GM23248 (cell line): ENCODE results near the gene GNG5. TPM values are rescaled to one million over a fixed set of nuclear protein-coding genes. Genes with fewer than 3 reads are reported as not detected.

ENCODE experiments used
- DNase-seq: peaks from one replicate; pipeline ENCODE4 v3.0.0-alpha.2; 2015
- H2AFZ ChIP-seq: fragments of 200-600 bp; sonication (generic); 2 replicates; pipeline ENCODE4 v1.6.1; 2016; ENCODE audit warnings: antibody characterized with exemption
- H3F3A ChIP-seq: fragments of 200-600 bp; sonication (generic); 2 replicates; pipeline ENCODE4 v1.6.1; 2016; ENCODE audit warnings: mild to moderate bottlenecking, antibody characterized with exemption, mixed run types; ENCODE audit not compliant: insufficient read depth
- H3K27ac ChIP-seq: fragments of 200-600 bp; sonication (generic); 2 replicates; pipeline ENCODE4 v1.5.1; 2016; ENCODE audit warnings: mild to moderate bottlenecking
- H3K27me3 ChIP-seq: fragments of 200-600 bp; sonication (generic); replicated peaks from 2 replicates; pipeline ENCODE4 v1.6.1; 2016; ENCODE audit warnings: mild to moderate bottlenecking; ENCODE audit not compliant: insufficient read depth
- H3K36me3 ChIP-seq: fragments of 200-600 bp; sonication (generic); 2 replicates; pipeline ENCODE4 v1.6.1; 2016; ENCODE audit warnings: low read depth, mild to moderate bottlenecking
- H3K4me1 ChIP-seq: fragments of 200-600 bp; sonication (generic); 2 replicates; pipeline ENCODE4 v1.6.1; 2016; ENCODE audit warnings: mild to moderate bottlenecking; ENCODE audit not compliant: insufficient read depth
- H3K4me2 ChIP-seq: fragments of 200-600 bp; sonication (generic); one replicate; pipeline ENCODE4 v1.6.1; 2016; ENCODE audit warnings: mild to moderate bottlenecking; ENCODE audit not compliant: unreplicated experiment
- H3K4me3 ChIP-seq: fragments of 200-600 bp; sonication (generic); 2 replicates; pipeline ENCODE4 v1.5.1; 2016; ENCODE audit warnings: mild to moderate bottlenecking
- H3K79me2 ChIP-seq: fragments of 200-600 bp; sonication (generic); 2 replicates; pipeline ENCODE4 v1.6.1; 2016; ENCODE audit warnings: mild to moderate bottlenecking; ENCODE audit not compliant: insufficient read depth
- H3K9ac ChIP-seq: fragments of 200-600 bp; sonication (generic); 2 replicates; pipeline ENCODE4 v1.6.1; 2016; ENCODE audit warnings: mild to moderate bottlenecking
- H3K9me2 ChIP-seq: fragments of 200-600 bp; sonication (generic); 2 replicates; pipeline ENCODE4 v1.6.1; 2016; ENCODE audit warnings: mixed run types, mild to moderate bottlenecking, moderate library complexity; ENCODE audit not compliant: insufficient read depth
- H3K9me3 ChIP-seq: fragments of 200-600 bp; sonication (generic); one replicate; pipeline ENCODE4 v1.6.1; 2017; ENCODE audit warnings: low read depth
- H4K20me1 ChIP-seq: fragments of 200-600 bp; sonication (generic); 2 replicates; pipeline ENCODE4 v1.6.0; 2016; ENCODE audit not compliant: insufficient read depth
- EZH2 ChIP-seq: fragments of 200-600 bp; sonication (generic); IDR thresholded peaks from 2 replicates; pipeline ENCODE4 v1.6.1; 2018; ENCODE audit warnings: antibody characterized with exemption, mild to moderate bottlenecking; ENCODE audit not compliant: insufficient read depth, poor library complexity, severe bottlenecking
- EZH2phosphoT487 ChIP-seq: fragments of 200-600 bp; sonication (generic); IDR thresholded peaks from 2 replicates; pipeline ENCODE4 v1.6.1; 2018; ENCODE audit warnings: antibody characterized with exemption, moderate library complexity, mild to moderate bottlenecking, low read depth; ENCODE audit not compliant: insufficient read depth
- WGBS, 2 experiments: methylation state at CpG; one replicate each; pipeline ENCODE4 v1.1.6; 2015 to 2017; ENCODE audit warnings: low lambda C conversion rate in 2 of 2, low coverage in 1 of 2; ENCODE audit errors: missing lambda C conversion rate in 2 of 2; 5-methylcytosine and 5-hydroxymethylcytosine counted together
- in situ Hi-C: fragments of 300-500 bp; cut with MboI; formaldehyde crosslinking; loops from 2 replicates; pipeline ENCODE4 v1.15.0; 2020
- polyA plus RNA-seq: library from polyadenylated mRNA; unstranded; fragments of >200 nt; fragmentation: Nextera tagmentation; extraction: Ambion mirVana; gene quantifications from 2 replicates; pipeline ENCODE4 v1.2.1, GENCODE V29; 2016
- total RNA-seq: library from RNA; depleted of rRNA; stranded (reverse); fragments of >200 nt; shearing (Covaris generic); gene quantifications from 2 replicates; pipeline ENCODE4 v1.2.3, GENCODE V29; 2014; rRNA removed

Gene GNG5
- total RNA-seq (34.7 and 38.9 TPM in 2 replicates), polyA plus RNA-seq (400 and 422 TPM in 2 replicates)

DNA sequence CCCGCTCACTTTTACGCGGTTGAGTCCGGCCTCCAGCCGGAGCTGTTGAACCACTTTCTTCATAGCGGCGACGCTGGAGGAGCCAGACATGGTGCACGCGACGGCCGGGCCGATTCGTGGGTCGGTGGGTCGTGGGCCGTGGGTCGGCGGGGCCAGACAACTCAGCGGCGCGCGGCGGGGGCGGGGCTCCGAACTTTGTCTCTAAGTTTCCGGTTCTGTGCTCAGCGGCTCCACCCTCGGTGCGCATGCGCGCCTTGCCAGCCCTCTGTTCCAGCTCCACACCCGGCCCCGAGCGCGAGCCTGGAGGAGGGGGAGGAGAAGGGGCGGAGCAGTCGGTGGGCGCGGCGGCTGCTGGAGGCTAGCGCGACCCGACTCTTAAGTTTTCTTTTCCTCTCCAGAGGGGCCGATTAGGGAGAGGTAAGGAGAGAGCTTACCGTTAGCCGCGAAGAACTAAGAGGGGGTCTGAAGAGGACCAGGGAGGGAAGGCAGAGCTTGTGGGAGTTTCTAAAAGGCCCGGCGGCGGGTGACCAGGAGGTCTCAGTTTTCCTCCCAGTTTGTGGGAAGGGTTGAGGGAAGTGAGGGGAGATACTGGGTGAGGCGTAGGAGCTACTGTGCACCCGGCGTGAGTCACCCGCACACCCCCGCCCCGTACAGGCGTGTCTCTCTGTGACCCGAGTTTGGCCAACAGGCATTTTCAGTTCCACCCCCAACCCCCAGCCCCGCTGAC, at the start of gene GNG5, which contains the start of gene SPATA1:
Gene GNG5, minus strand, starts transcription at position 580 of the 727 bp plus-strand sequence. Its CDS starts 490 bp downstream, at position 90.
Gene SPATA1, plus strand, starts transcription at position 385 of the 727 bp plus-strand sequence. CDS start 9,974 bp downstream, outside the sequence.
- TF ChIP-seq EZH2 (no peak), EZH2phosphoT487 (no peak)
- peak within 1 kb of the TSS; percentile 95 for H3K4me3 ChIP-seq
- H3F3A ChIP-seq = peaks cover 31% of the 10 kb centered on the region
- H3K27me3 ChIP-seq = no peaks in the 10 kb centered on the region
- peaks cover 67% of the 10 kb centered on the region for H3K79me2 ChIP-seq
- 0 to 1% methylated on average over 36 to 37 of the region's 60 CpGs for WGBS, 2 experiments
- peaks cover 16% of the 10 kb centered on the region for H4K20me1 ChIP-seq
- peak within 1 kb of the TSS; percentile 98 for H3K4me2 ChIP-seq
- in situ Hi-C loops = no loop called here
- H3K9ac ChIP-seq = peak within 1 kb of the TSS; percentile 96
- peak; percentile 99 for DNase-seq
- H3K9me2 ChIP-seq = no peaks in the 10 kb centered on the region
- H2AFZ ChIP-seq = peak within 1 kb of the TSS; percentile 82
- peaks cover 28% of the 10 kb centered on the region for H3K4me1 ChIP-seq
- peaks cover 5% of the 10 kb centered on the region; the same call in 1 of the 2 replicates for H3K36me3 ChIP-seq
- H3K27ac ChIP-seq = peak within 1 kb of the TSS; percentile 95
- no peaks in the 10 kb centered on the region for H3K9me3 ChIP-seq

DNA sequence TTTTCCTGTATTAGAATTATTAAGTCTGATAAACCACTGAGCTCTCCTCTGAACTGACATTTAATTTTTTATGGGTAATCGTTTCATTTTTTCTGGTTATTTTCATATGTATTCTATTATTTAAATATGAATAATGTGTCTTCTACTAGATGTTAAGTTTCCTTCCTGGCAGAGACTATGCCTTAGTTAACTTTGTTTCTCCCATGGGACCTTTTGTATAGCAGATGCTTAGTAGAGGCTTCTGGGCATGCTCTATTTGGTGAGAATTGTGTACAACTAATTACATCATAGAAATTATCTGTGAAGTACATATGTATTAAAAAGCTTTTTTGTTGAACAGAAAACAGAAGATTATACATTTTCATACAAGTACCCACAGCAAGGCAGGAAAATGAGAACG, 44.4 kb upstream of the GNG5 start:
- Histone ChIP-seq H3K79me2 (no peaks in the 10 kb centered on the region), H2AFZ (no peak overlapping the region), H3K4me1 (no peaks in the 10 kb centered on the region), H3K9me2 (no peaks in the 10 kb centered on the region), H3K27me3 (no peaks in the 10 kb centered on the region), H3K36me3 (peaks cover 6% of the 10 kb centered on the region; the same call in 1 of the 2 replicates), H3K9me3 (no peaks in the 10 kb centered on the region), H3K4me3 (no peak overlapping the region), H3K27ac (no peak overlapping the region), H3K9ac (no peak overlapping the region), H3K4me2 (no peak overlapping the region), H3F3A (no peaks in the 10 kb centered on the region), H4K20me1 (no peaks in the 10 kb centered on the region)
- TF ChIP-seq EZH2 (no peak), EZH2phosphoT487 (no peak)
- DNase-seq = peak; percentile 35
- in situ Hi-C loops = no loop called here
- 32 to 34% methylated on average over 2 of the region's 2 CpGs for WGBS, 2 experiments

DNA sequence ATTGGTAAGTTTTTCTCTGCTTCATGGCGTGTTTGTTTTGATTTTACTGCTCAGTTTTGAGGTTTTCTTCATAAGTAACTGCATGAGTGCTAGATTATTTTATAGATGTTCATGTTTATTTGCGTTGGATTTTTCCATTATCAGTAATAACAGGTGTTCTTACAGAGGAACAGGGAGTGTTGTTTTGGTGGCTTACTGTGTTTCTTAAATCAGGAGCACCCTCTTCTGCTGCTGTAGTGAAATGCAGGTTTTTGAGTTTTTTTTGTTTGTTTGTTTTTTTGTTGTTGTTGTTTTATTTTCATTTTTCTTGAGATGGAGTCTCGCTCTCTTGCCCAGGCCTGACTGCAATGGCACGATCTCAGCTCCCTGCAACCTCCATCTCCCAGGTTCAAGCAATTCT, 35.3 kb upstream of the GNG5 start:
- 92 to 98% methylated on average over 4 of the region's 4 CpGs for WGBS, 2 experiments
- Histone ChIP-seq H3K36me3 (no peaks in the 10 kb centered on the region; the same call in 1 of the 2 replicates), H3K27ac (no peak overlapping the region), H2AFZ (no peak overlapping the region), H3K27me3 (no peaks in the 10 kb centered on the region), H3K79me2 (no peaks in the 10 kb centered on the region), H3K9ac (no peak overlapping the region), H3K9me2 (no peaks in the 10 kb centered on the region), H3F3A (no peaks in the 10 kb centered on the region), H3K4me2 (no peak overlapping the region), H3K9me3 (no peaks in the 10 kb centered on the region), H3K4me3 (no peak overlapping the region), H4K20me1 (no peaks in the 10 kb centered on the region), H3K4me1 (no peaks in the 10 kb centered on the region)
- in situ Hi-C loops = no loop called here
- no peak for DNase-seq
- no peak for TF ChIP-seq EZH2phosphoT487
- TF ChIP-seq EZH2 = no peak

DNA sequence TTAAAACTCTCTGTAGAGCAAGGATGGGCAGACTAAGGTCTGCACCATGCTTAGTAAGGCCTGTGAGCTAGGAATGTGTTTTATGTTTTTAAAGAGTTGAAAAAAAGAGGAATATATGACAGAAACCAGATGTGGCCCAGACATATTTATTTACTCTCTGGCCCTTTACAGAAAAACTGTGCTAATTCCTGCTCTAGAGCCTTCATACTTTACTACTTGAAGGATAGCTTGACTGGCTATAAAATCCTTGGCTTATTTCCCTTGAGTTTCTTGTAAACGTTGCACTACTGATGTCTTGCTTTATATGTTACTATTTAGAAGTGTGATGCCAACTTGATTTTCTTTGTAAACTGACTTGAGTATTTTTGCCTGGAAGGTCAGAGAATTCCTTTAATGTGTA, 34.4 kb upstream of the GNG5 start:
- DNase-seq = no peak
- no peak overlapping the region for H3K27ac ChIP-seq
- 38 to 57% methylated on average over 1 of the region's 1 CpG for WGBS, 2 experiments

More for the DNA sequence above, 34.4 kb upstream of the GNG5 start:
- Histone ChIP-seq H3K79me2 (no peaks in the 10 kb centered on the region), H3K9ac (no peak overlapping the region), H4K20me1 (no peaks in the 10 kb centered on the region), H2AFZ (no peak overlapping the region), H3F3A (no peaks in the 10 kb centered on the region), H3K4me3 (no peak overlapping the region), H3K9me2 (no peaks in the 10 kb centered on the region), H3K4me2 (no peak overlapping the region), H3K27me3 (no peaks in the 10 kb centered on the region), H3K4me1 (no peaks in the 10 kb centered on the region), H3K9me3 (no peaks in the 10 kb centered on the region), H3K36me3 (no peaks in the 10 kb centered on the region; the same call in 1 of the 2 replicates)
- in situ Hi-C loops = no loop called here
- TF ChIP-seq EZH2 = no peak
- no peak for TF ChIP-seq EZH2phosphoT487
